Esophagus muscularis mucosa (tissue), 4 donors: ENCODE data around the gene CARHSP1. TPM values are rescaled to one million over a fixed set of nuclear protein-coding genes. Genes with fewer than 3 reads are reported as not detected.
"Not testable (repeated sequence)": the region's sequence is repeated elsewhere in the genome, so short reads cannot be mapped to it uniquely, and the experiment has no call there.

Experiments used
- DNase-seq: peaks from one replicate; pipeline ENCODE4 v3.0.0-alpha.2; 2017; ENCODE audit errors: extremely low spot score
- H3K27ac ChIP-seq, 4 donors: fragments of 200-600 bp; sonication (generic); replicated peaks in 1 of 4; 1 replicate in 3 of 4; 2 replicates in 1 of 4; pipeline ENCODE4 v1.5.1; 2016 to 2019; ENCODE audit warnings: mild to moderate bottlenecking in 1 of 4
- H3K27me3 ChIP-seq, 4 donors: fragments of 200-600 bp; sonication (generic); one replicate each; pipeline versions ENCODE4 v1.5.1 to v1.6.0; 2016 to 2019
- H3K36me3 ChIP-seq, 4 donors: fragments of 200-600 bp; sonication (generic); one replicate each; pipeline ENCODE4 v1.5.1; 2016 to 2019
- H3K4me1 ChIP-seq, 4 donors: fragments of 200-600 bp; sonication (generic); one replicate each; pipeline ENCODE4 v1.5.1; 2016 to 2019
- H3K4me3 ChIP-seq, 4 donors: fragments of 200-600 bp; sonication (generic); 1 replicate in 2 of 4; 2 replicates in 2 of 4; pipeline ENCODE4 v1.5.1; 2016 to 2019; ENCODE audit warnings: mild to moderate bottlenecking in 4 of 4, moderate library complexity in 1 of 4
- H3K9me3 ChIP-seq, 4 donors: fragments of 200-600 bp; sonication (generic); 1 replicate in 3 of 4; 2 replicates in 1 of 4; pipeline ENCODE4 v1.5.1; 2016 to 2019
- CTCF ChIP-seq, 3 experiments: fragments of 200-600 bp in 2 of 3; fragments of 450-650 bp in 1 of 3; sonication (generic) in 2 of 3; IDR thresholded peaks; one replicate each; pipeline ENCODE4 v1.5.1; 2017 to 2019; ENCODE audit warnings: antibody characterized with exemption in 3 of 3, mild to moderate bottlenecking in 2 of 3, moderate library complexity in 1 of 3
- EP300 ChIP-seq: sonication (generic); formaldehyde crosslinking; IDR thresholded peaks from one replicate; pipeline ENCODE4 v1.6.1; 2017; ENCODE audit warnings: antibody characterized with exemption
- POLR2A ChIP-seq: fragments of 450-650 bp; IDR thresholded peaks from one replicate; pipeline ENCODE4 v1.6.1; 2017; ENCODE audit warnings: antibody characterized with exemption, moderate library complexity, mild to moderate bottlenecking, low read depth
- POLR2AphosphoS5 ChIP-seq, 2 donors: sonication (generic); formaldehyde crosslinking; IDR thresholded peaks; one replicate each; pipeline ENCODE4 v1.6.1; 2017; ENCODE audit warnings: antibody characterized with exemption in 2 of 2
- WGBS: methylation state at CpG from one replicate; pipeline ENCODE4 v1.1.5; 2018; 5-methylcytosine and 5-hydroxymethylcytosine counted together
- intact Hi-C: fragments of 100-400 bp; cut with DNase I; formaldehyde crosslinking; loops from one replicate; pipeline ENCODE4 v1.15.1; 2023
- total RNA-seq, 4 donors: library from RNA; depleted of rRNA; stranded (reverse); fragments of >200 nt; gene quantifications; one replicate each; pipeline versions ENCODE4 v1.1.0 to v1.2.1, GENCODE V29; 2016

Gene CARHSP1
- total RNA-seq: 10 to 100 TPM; 33.2 to 95.8 (median 73.9) TPM

GRCh38 chr16:8868416-8869211 lies at the start of gene CARHSP1:
Gene CARHSP1, minus strand, starts transcription at chr16:8869006. Its CDS starts 9,678 bp downstream, at chr16:8859328.
- Histone ChIP-seq H3K4me1 (peaks cover 38 to 63% (median 57%) of the 10 kb centered on the region in 4 donors), H3K27me3 (peaks cover 0 to 13% (median 3%) of the 10 kb centered on the region in 4 donors), H3K36me3 (no peaks in the 10 kb centered on the region), H3K27ac (peak within 1 kb of the TSS; percentile 74 to 87 (median 84)), H3K4me3 (peak within 1 kb of the TSS; percentile 66 to 77 (median 72)), H3K9me3 (no peaks in the 10 kb centered on the region)
- no peak for TF ChIP-seq EP300
- TF ChIP-seq POLR2AphosphoS5 (IDR thresholded peaks at IDR 0.05): peak; percentile 41 to 83
- DNase-seq: peak; percentile 96
- WGBS: 0% methylated on average over 15 of the region's 83 CpGs
- intact Hi-C loops: loop anchor here (5.0 kb wide), 1 partner anchor 71 kb away; the partner anchor contains the start of genes PMM2 and TMEM186

GRCh38 chr16:8917336-8917735 lies 48.5 kb upstream of the CARHSP1 start:
- H3K36me3 ChIP-seq: peaks cover 77 to 100% (median 94%) of the 10 kb centered on the region in 4 donors
- 96% methylated on average over 10 of the region's 10 CpGs for WGBS
- H3K4me1 ChIP-seq, intact Hi-C loops, H3K27ac ChIP-seq, H3K4me3 ChIP-seq, DNase-seq, H3K9me3 ChIP-seq, H3K27me3 ChIP-seq: not testable (repeated sequence)

GRCh38 chr16:8916541-8917225 lies 47.9 kb upstream of the CARHSP1 start:
- 83% methylated on average over 5 of the region's 5 CpGs for WGBS
- TF ChIP-seq POLR2A (no peak), CTCF (IDR thresholded peaks at IDR 0.05) (no peak)
- Histone ChIP-seq H3K9me3 (no peaks in the 10 kb centered on the region), H3K36me3 (peaks cover 74 to 100% (median 93%) of the 10 kb centered on the region in 4 donors), H3K4me1 (no peaks in the 10 kb centered on the region), H3K27me3 (no peaks in the 10 kb centered on the region), H3K4me3 (no peak overlapping the region), H3K27ac (no peak overlapping the region)
- intact Hi-C loops: no loop called here
- DNase-seq: no peak

- WGBS: 96% methylated on average over 7 of the region's 7 CpGs
- Histone ChIP-seq H3K27me3 (no peaks in the 10 kb centered on the region), H3K27ac (no peak overlapping the region), H3K36me3 (peaks cover 76 to 100% (median 94%) of the 10 kb centered on the region in 4 donors), H3K9me3 (no peaks in the 10 kb centered on the region), H3K4me3 (no peak overlapping the region), H3K4me1 (no peaks in the 10 kb centered on the region)
- no peak for DNase-seq
- intact Hi-C loops: no loop called here
- TF ChIP-seq POLR2A (no peak), CTCF (IDR thresholded peaks at IDR 0.05) (no peak), POLR2AphosphoS5 (IDR thresholded peaks at IDR 0.05) (no peak), EP300 (no peak)
Observed at GRCh38 chr16:8915722-8916301, 47.0 kb upstream of the CARHSP1 start.

- Histone ChIP-seq H3K36me3 (peaks cover 72 to 100% (median 94%) of the 10 kb centered on the region in 4 donors), H3K4me1 (no peaks in the 10 kb centered on the region), H3K27me3 (no peaks in the 10 kb centered on the region), H3K9me3 (no peaks in the 10 kb centered on the region), H3K27ac (no peak overlapping the region), H3K4me3 (no peak overlapping the region)
- intact Hi-C loops: no loop called here
- DNase-seq: no peak
- TF ChIP-seq POLR2A: no peak
- no peak for TF ChIP-seq CTCF (IDR thresholded peaks at IDR 0.05)
- no peak for TF ChIP-seq POLR2AphosphoS5 (IDR thresholded peaks at IDR 0.05)
- no peak for TF ChIP-seq EP300
- WGBS: 92% methylated on average over 3 of the region's 3 CpGs
Observed at GRCh38 chr16:8914098-8914497, 45.3 kb upstream of the CARHSP1 start.
